ENCODE results near the gene IMPDH1.

Gene IMPDH1

GRCh38 chr7:128360359-128360678 is 49.5 kb downstream of the IMPDH1 start:
- DNase-seq (ENCODE audit: low spot score): no peak

- no peak for DNase-seq (ENCODE audit: low spot score)
These were observed 49.8 kb downstream of the IMPDH1 start for GRCh38 chr7:128359939-128360338.

- DNase-seq (ENCODE audit: low spot score): no peak
These were observed 50.4 kb downstream of the IMPDH1 start for GRCh38 chr7:128359336-128359735.

GRCh38 chr7:128358233-128358632 is 51.5 kb downstream of the IMPDH1 start:
- no peak for DNase-seq (ENCODE audit: low spot score)

GRCh38 chr7:128357217-128357613 is 52.6 kb downstream of the IMPDH1 start:
- no peak for DNase-seq (ENCODE audit: low spot score)

GRCh38 chr7:128356546-128357216 is 53.1 kb downstream of the IMPDH1 start:
- DNase-seq (ENCODE audit: low spot score): no peak

- DNase-seq (ENCODE audit: low spot score): no peak
These were observed 56.2 kb downstream of the IMPDH1 start for GRCh38 chr7:128353610-128354009.

- DNase-seq (ENCODE audit: low spot score): no peak
These were observed 56.6 kb downstream of the IMPDH1 start for GRCh38 chr7:128353189-128353588.

GRCh38 chr7:128352636-128353035 is 57.1 kb downstream of the IMPDH1 start:
- DNase-seq (ENCODE audit: low spot score): no peak

GRCh38 chr7:128352153-128352537 is 57.6 kb downstream of the IMPDH1 start:
- no peak for DNase-seq (ENCODE audit: low spot score)

- no peak for DNase-seq (ENCODE audit: low spot score)
These were observed 58.3 kb downstream of the IMPDH1 start for GRCh38 chr7:128351296-128352152.

- no peak for DNase-seq (ENCODE audit: low spot score)
These were observed 59.0 kb downstream of the IMPDH1 start for GRCh38 chr7:128350708-128351295.

GRCh38 chr7:128349466-128349825 is 60.3 kb downstream of the IMPDH1 start:
- DNase-seq (ENCODE audit: low spot score): no peak

- DNase-seq (ENCODE audit: low spot score): no peak
These were observed 62.1 kb downstream of the IMPDH1 start for GRCh38 chr7:128347647-128348097.

GRCh38 chr7:128344431-128344774 is 65.4 kb downstream of the IMPDH1 start:
- no peak for DNase-seq (ENCODE audit: low spot score)

- DNase-seq (ENCODE audit: low spot score): peak; percentile 87
These were observed 66.0 kb downstream of the IMPDH1 start, which contains the start of gene RBM28 for GRCh38 chr7:128343554-128344430. TSS of gene RBM28 (minus strand) at chr7:128343908. CDS start at chr7:128343793, 115 bp downstream.

All from hematopoietic multipotent progenitor cell treated with erythropoietin and hydrocortisone succinate and interleukin-3 and kit ligand, for 17 days (in vitro differentiated cells).